ENCODE data around the gene KCNA3. TPM values are rescaled to one million over a fixed set of nuclear protein-coding genes. Genes with fewer than 3 reads are reported as not detected.
"Not testable (repeated sequence)": the region's sequence is repeated elsewhere in the genome, so short reads cannot be mapped to it uniquely, and the experiment has no call there.

Gene KCNA3
- polyA plus RNA-seq, 3 donors = 0.24 to 0.36 TPM; not detected in 1

GRCh38 chr1:110686188-110686587 lies 11.4 kb upstream of the KCNA3 start:
- no peak overlapping the region for H3K27ac ChIP-seq (ENCODE audit: low read depth, low read length)
- 81 to 94% (median 92%) methylated on average over 4 of the region's 4 CpGs for WGBS, 3 donors

GRCh38 chr1:110684491-110684890 lies 9.8 kb upstream of the KCNA3 start:
- WGBS, 3 donors = 64 to 73% (median 68%) methylated on average over 2 of the region's 2 CpGs

GRCh38 chr1:110682898-110683297 lies 8.2 kb upstream of the KCNA3 start:
- H3K27ac ChIP-seq (ENCODE audit: low read depth, low read length) = no peak overlapping the region
- 68 to 86% (median 83%) methylated on average over 1 of the region's 1 CpG for WGBS, 3 donors

More at GRCh38 chr1:110684491-110684890, 9.8 kb upstream of the KCNA3 start:
- no peak overlapping the region for H3K27ac ChIP-seq (ENCODE audit: low read depth, low read length)

GRCh38 chr1:110680036-110680735 lies 5.4 kb upstream of the KCNA3 start:
- 47 to 56% (median 56%) methylated on average over 3 of the region's 3 CpGs for WGBS, 3 donors
- H3K27ac ChIP-seq (ENCODE audit: low read depth, low read length) = no peak overlapping the region

- WGBS, 3 donors = 50 to 68% (median 67%) methylated on average over 3 of the region's 3 CpGs
- H3K27ac ChIP-seq (ENCODE audit: low read depth, low read length) = no peak overlapping the region
These were observed 2.8 kb upstream of the KCNA3 start for GRCh38 chr1:110677526-110677925.

- H3K27ac ChIP-seq (ENCODE audit: low read depth, low read length) = no peak overlapping the region
- WGBS, 3 donors = 30 to 84% (median 82%) methylated on average over 4 of the region's 4 CpGs
These were observed 2.2 kb upstream of the KCNA3 start for GRCh38 chr1:110676970-110677369.

- no peak overlapping the region for H3K27ac ChIP-seq (ENCODE audit: low read depth, low read length)
- WGBS, 3 donors = 5 to 11% (median 10%) methylated on average over 46 to 57 of the region's 57 CpGs
These were observed 486 bp upstream of the KCNA3 start for GRCh38 chr1:110675060-110675791.

GRCh38 chr1:110673805-110674336 lies 869 bp downstream of the KCNA3 start:
- WGBS, 3 donors = 28 to 33% (median 31%) methylated on average over 51 of the region's 51 CpGs
- no peak overlapping the region for H3K27ac ChIP-seq (ENCODE audit: low read depth, low read length)

GRCh38 chr1:110673197-110673701 lies 1.5 kb downstream of the KCNA3 start:
- 63 to 71% (median 70%) methylated on average over 25 of the region's 25 CpGs for whole genome bisulfite sequencing, 3 donors

GRCh38 chr1:110672753-110673108 lies 2.0 kb downstream of the KCNA3 start:
- WGBS, 3 donors = 27 to 40% (median 32%) methylated on average over 4 of the region's 4 CpGs
- H3K27ac ChIP-seq (ENCODE audit: low read depth, low read length) = no peak overlapping the region

More at GRCh38 chr1:110673197-110673701, 1.5 kb downstream of the KCNA3 start:
- no peak overlapping the region for H3K27ac ChIP-seq (ENCODE audit: low read depth, low read length)

- 22 to 37% (median 27%) methylated on average over 12 of the region's 12 CpGs for WGBS, 3 donors
These were observed 2.6 kb downstream of the KCNA3 start for GRCh38 chr1:110672001-110672752.

GRCh38 chr1:110671361-110671760 lies 3.4 kb downstream of the KCNA3 start:
- WGBS, 3 donors = 40 to 45% (median 43%) methylated on average over 2 of the region's 2 CpGs

More at GRCh38 chr1:110672001-110672752, 2.6 kb downstream of the KCNA3 start:
- H3K27ac ChIP-seq (ENCODE audit: low read depth, low read length) = no peak overlapping the region

GRCh38 chr1:110668549-110668948 lies 6.2 kb downstream of the KCNA3 start:
- WGBS, 3 donors = 47 to 51% (median 50%) methylated on average over 4 of the region's 4 CpGs
- no peak overlapping the region for H3K27ac ChIP-seq (ENCODE audit: low read depth, low read length)

More at GRCh38 chr1:110671361-110671760, 3.4 kb downstream of the KCNA3 start:
- no peak overlapping the region for H3K27ac ChIP-seq (ENCODE audit: low read depth, low read length)

- no peak overlapping the region for H3K27ac ChIP-seq (ENCODE audit: low read depth, low read length)
- WGBS, 3 donors = 82 to 92% (median 84%) methylated on average over 2 of the region's 2 CpGs
These were observed 7.0 kb downstream of the KCNA3 start for GRCh38 chr1:110667776-110668175.

- WGBS, 3 donors = 72 to 84% (median 80%) methylated on average over 2 of the region's 2 CpGs
- H3K27ac ChIP-seq (ENCODE audit: low read depth, low read length) = no peak overlapping the region
These were observed 11.5 kb downstream of the KCNA3 start for GRCh38 chr1:110663241-110663640.

- WGBS, 3 donors = 84 to 93% (median 91%) methylated on average over 3 of the region's 3 CpGs
- not testable (repeated sequence) for H3K27ac ChIP-seq (ENCODE audit: low read depth, low read length)
These were observed 15.2 kb downstream of the KCNA3 start for GRCh38 chr1:110659559-110659958.

GRCh38 chr1:110657351-110657750 lies 17.4 kb downstream of the KCNA3 start:
- H3K27ac ChIP-seq (ENCODE audit: low read depth, low read length) = no peak overlapping the region
- 73 to 76% (median 75%) methylated on average over 2 of the region's 2 CpGs for WGBS, 3 donors

- WGBS, 3 donors = 58 to 83% (median 83%) methylated on average over 2 of the region's 2 CpGs
- H3K27ac ChIP-seq (ENCODE audit: low read depth, low read length) = no peak overlapping the region
These were observed 24.1 kb downstream of the KCNA3 start for GRCh38 chr1:110650609-110651008.
